Loucy (cell line): ENCODE data around the gene RASA1.

Experiments
- H2AFZ ChIP-seq: fragments of 200-600 bp; sonication (generic); 2 replicates; pipeline ENCODE4 v1.6.0; 2016; ENCODE audit warnings: antibody characterized with exemption, mild to moderate bottlenecking, low read length, moderate library complexity
- H3F3A ChIP-seq: fragments of 200-600 bp; 2 replicates; pipeline ENCODE4 v1.6.0; 2016; ENCODE audit warnings: antibody characterized with exemption, low read depth, mild to moderate bottlenecking
- H3K27me3 ChIP-seq: fragments of 200-600 bp; sonication (generic); 2 replicates; pipeline ENCODE4 v1.6.1; 2014; ENCODE audit warnings: low read length, mild to moderate bottlenecking; ENCODE audit not compliant: insufficient read depth, poor library complexity, severe bottlenecking
- H3K36me3 ChIP-seq: fragments of 200-600 bp; sonication (generic); 2 replicates; pipeline ENCODE4 v1.6.1; 2016; ENCODE audit warnings: low read length; ENCODE audit not compliant: insufficient read depth
- H3K4me1 ChIP-seq: fragments of 200-600 bp; sonication (generic); 2 replicates; pipeline ENCODE4 v1.5.1; 2014; ENCODE audit warnings: low read length, mild to moderate bottlenecking; ENCODE audit not compliant: insufficient read depth, poor library complexity, severe bottlenecking
- H3K4me2 ChIP-seq: fragments of 200-600 bp; sonication (generic); 2 replicates; pipeline ENCODE4 v1.6.0; 2014; ENCODE audit warnings: antibody characterized with exemption, low read length, low read depth, mild to moderate bottlenecking; ENCODE audit not compliant: poor library complexity, severe bottlenecking
- H3K4me3 ChIP-seq: fragments of 200-600 bp; sonication (generic); 2 replicates; pipeline ENCODE4 v1.5.1; 2014; ENCODE audit warnings: low read length, mild to moderate bottlenecking, mixed read lengths; ENCODE audit not compliant: poor library complexity, severe bottlenecking
- H3K79me2 ChIP-seq: fragments of 200-600 bp; sonication (generic); 2 replicates; pipeline ENCODE4 v1.6.1; 2014; ENCODE audit warnings: low read length; ENCODE audit not compliant: insufficient read depth
- H3K9ac ChIP-seq: fragments of 200-600 bp; sonication (generic); 2 replicates; pipeline ENCODE4 v1.6.0; 2014; ENCODE audit warnings: mild to moderate bottlenecking, low read depth, low read length, moderate library complexity; ENCODE audit not compliant: poor library complexity, severe bottlenecking
- H3K9me2 ChIP-seq: fragments of 200-600 bp; sonication (generic); replicated peaks from 2 replicates; pipeline ENCODE4 v1.6.1; 2016; ENCODE audit warnings: low read depth, low read length, mixed read lengths
- H3K9me3 ChIP-seq: fragments of 200-600 bp; sonication (generic); 2 replicates; pipeline ENCODE4 v1.6.1; 2014; ENCODE audit warnings: mild to moderate bottlenecking, antibody characterized with exemption, low read length, low read depth; ENCODE audit not compliant: insufficient read depth
- H4K20me1 ChIP-seq: fragments of 200-600 bp; sonication (generic); 2 replicates; pipeline ENCODE4 v1.6.0; 2014; ENCODE audit warnings: antibody characterized with exemption, low read length, mild to moderate bottlenecking; ENCODE audit not compliant: insufficient read depth, poor library complexity, severe bottlenecking
- CTCF ChIP-seq: fragments of 200-600 bp; sonication (generic); conservative IDR thresholded peaks from 2 replicates; pipeline ENCODE4 v1.5.1; 2014; ENCODE audit warnings: mild to moderate bottlenecking, antibody characterized with exemption, low read length
- EZH2phosphoT487 ChIP-seq: fragments of 200-600 bp; IDR thresholded peaks from 2 replicates; pipeline ENCODE4 v1.6.1; 2018; ENCODE audit warnings: antibody characterized with exemption, mild to moderate bottlenecking, moderate library complexity, borderline replicate concordance

RASA1 gene

GRCh38 chr5:87233143-87233542 lies 34.5 kb upstream of the RASA1 start:
- H3K27me3 ChIP-seq: no peaks in the 10 kb centered on the region
- no peaks in the 10 kb centered on the region for H3K9me2 ChIP-seq
- H3F3A ChIP-seq: no peaks in the 10 kb centered on the region
- no peaks in the 10 kb centered on the region for H3K4me1 ChIP-seq
- H3K79me2 ChIP-seq: no peaks in the 10 kb centered on the region
- H3K9me3 ChIP-seq: no peaks in the 10 kb centered on the region
- no peaks in the 10 kb centered on the region for H4K20me1 ChIP-seq
- TF ChIP-seq EZH2phosphoT487 (no peak), CTCF (no peak)
- no peak overlapping the region for H3K4me2 ChIP-seq
- no peak overlapping the region for H3K9ac ChIP-seq
- no peaks in the 10 kb centered on the region for H3K36me3 ChIP-seq
- no peak overlapping the region for H2AFZ ChIP-seq
- no peak overlapping the region for H3K4me3 ChIP-seq

- H4K20me1 ChIP-seq: no peaks in the 10 kb centered on the region
- no peak overlapping the region for H2AFZ ChIP-seq
- no peak overlapping the region for H3K4me3 ChIP-seq
- no peak overlapping the region for H3K9ac ChIP-seq
- H3K36me3 ChIP-seq: no peaks in the 10 kb centered on the region
- H3F3A ChIP-seq: no peaks in the 10 kb centered on the region
- H3K4me1 ChIP-seq: peaks cover 4% of the 10 kb centered on the region
- no peaks in the 10 kb centered on the region for H3K79me2 ChIP-seq
- H3K27me3 ChIP-seq: no peaks in the 10 kb centered on the region
- TF ChIP-seq CTCF: no peak
- TF ChIP-seq EZH2phosphoT487: no peak
- H3K9me3 ChIP-seq: no peaks in the 10 kb centered on the region
- no peaks in the 10 kb centered on the region for H3K9me2 ChIP-seq
- no peak overlapping the region for H3K4me2 ChIP-seq
Measured at GRCh38 chr5:87241555-87241954, 26.1 kb upstream of the RASA1 start.

- Histone ChIP-seq H3K27me3 (no peaks in the 10 kb centered on the region), H3K9ac (no peak overlapping the region), H3K9me3 (no peaks in the 10 kb centered on the region), H3K4me1 (peaks cover 4% of the 10 kb centered on the region), H2AFZ (no peak overlapping the region), H3K79me2 (no peaks in the 10 kb centered on the region), H3K36me3 (no peaks in the 10 kb centered on the region), H4K20me1 (no peaks in the 10 kb centered on the region), H3K4me3 (no peak overlapping the region), H3K9me2 (no peaks in the 10 kb centered on the region), H3K4me2 (no peak overlapping the region), H3F3A (no peaks in the 10 kb centered on the region)
- TF ChIP-seq EZH2phosphoT487: no peak
- no peak for TF ChIP-seq CTCF
Measured at GRCh38 chr5:87242242-87242641, 25.4 kb upstream of the RASA1 start.
